HG03095 (cell line): ENCODE data around the gene ACSF2.
"Not testable (repeated sequence)": the region's sequence is repeated elsewhere in the genome, so short reads cannot be mapped to it uniquely, and the experiment has no call there.

Experiments used
- ATAC-seq: cut with Tn5 transposase; IDR thresholded peaks from one replicate; pipeline ENCODE4 v1.9.1; 2021; ENCODE audit warnings: moderate library complexity; ENCODE audit not compliant: unreplicated experiment

Gene ACSF2

GRCh38 chr17:50461550-50462132 is 35.6 kb downstream of the ACSF2 start:
- ATAC-seq = no peak

DNA sequence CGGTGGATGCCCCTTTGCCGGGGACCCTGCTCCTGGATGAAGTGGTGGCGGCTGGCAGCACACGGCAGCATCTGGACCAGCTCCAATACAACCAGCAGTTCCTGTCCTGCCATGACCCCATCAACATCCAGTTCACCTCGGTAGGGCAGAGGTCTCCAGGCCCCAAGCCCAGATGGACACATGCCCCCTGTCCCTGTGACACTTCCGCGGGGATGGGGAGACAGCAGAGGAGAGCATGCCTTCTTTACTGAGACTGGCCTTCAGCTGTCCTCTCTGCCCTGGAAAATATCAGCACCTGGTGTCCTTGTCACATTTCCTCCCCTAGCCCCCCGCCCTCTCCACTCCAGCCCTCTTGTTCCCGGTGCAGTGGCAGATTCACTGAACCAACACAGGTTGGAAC is 36.4 kb downstream of the ACSF2 start:
- ATAC-seq = no peak

DNA sequence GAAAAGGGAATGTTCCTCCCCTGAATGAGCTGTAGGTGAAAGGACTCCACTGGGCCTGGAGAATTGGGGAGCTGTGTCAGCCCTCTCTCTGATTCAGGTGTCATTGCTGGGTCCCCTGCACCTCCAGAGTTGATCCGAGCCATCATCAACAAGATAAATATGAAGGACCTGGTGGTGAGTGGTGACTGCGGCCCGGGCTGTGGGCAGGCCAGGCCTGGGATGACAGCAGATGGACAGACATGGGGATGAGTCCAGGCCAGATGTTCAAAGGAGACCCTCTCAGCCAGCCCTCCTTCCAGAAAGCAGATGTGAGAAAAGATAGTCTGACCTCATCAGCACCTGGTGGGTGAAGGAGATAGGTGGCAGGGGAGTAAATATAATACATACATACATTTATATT is 38.1 kb downstream of the ACSF2 start:
- ATAC-seq = no peak

DNA sequence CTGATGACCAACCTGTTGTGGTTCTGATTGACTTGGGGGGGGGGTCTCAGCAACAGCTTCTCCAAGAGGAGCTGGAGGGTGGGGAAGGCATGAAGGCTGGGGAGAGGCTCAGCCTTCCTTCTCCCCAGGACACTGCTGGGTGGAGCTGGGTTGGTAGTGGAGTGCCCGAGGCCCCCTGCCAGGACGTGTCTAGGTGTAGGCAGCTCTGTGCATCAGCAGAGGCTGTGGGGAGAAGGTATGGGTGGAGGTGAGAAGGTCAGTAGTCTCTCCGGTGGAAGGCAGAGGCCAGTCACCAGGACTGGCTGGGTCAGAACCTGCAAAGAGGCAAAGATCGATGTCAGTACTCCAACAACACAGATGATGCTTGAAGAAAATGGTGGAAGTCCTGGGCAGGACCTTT is 38.7 kb downstream of the ACSF2 start:
- no peak for ATAC-seq

DNA sequence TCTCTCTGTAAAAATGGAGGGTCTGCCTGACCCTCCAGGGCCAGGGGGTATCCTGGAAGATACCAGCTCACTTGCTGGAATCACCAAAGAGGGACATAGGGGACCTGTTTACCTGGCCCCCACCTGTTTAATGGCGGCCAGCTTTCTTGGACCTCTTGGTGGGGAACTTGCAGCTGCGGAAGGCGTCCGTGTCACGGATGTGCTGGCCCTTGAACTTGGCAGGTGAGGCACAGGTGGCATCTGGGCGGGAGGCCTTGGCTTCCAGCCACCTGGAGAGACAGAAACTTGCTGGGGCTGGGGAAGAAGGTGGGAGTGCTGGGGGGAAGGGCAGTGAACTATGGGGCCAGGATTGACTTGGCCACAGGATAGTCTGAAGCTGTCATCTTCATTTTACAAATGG is 39.2 kb downstream of the ACSF2 start:
- no peak for ATAC-seq

GRCh38 chr17:50465635-50466034 is 39.6 kb downstream of the ACSF2 start:
- ATAC-seq = no peak

- ATAC-seq = no peak
Observed at GRCh38 chr17:50466371-50467113, 40.5 kb downstream of the ACSF2 start.

DNA sequence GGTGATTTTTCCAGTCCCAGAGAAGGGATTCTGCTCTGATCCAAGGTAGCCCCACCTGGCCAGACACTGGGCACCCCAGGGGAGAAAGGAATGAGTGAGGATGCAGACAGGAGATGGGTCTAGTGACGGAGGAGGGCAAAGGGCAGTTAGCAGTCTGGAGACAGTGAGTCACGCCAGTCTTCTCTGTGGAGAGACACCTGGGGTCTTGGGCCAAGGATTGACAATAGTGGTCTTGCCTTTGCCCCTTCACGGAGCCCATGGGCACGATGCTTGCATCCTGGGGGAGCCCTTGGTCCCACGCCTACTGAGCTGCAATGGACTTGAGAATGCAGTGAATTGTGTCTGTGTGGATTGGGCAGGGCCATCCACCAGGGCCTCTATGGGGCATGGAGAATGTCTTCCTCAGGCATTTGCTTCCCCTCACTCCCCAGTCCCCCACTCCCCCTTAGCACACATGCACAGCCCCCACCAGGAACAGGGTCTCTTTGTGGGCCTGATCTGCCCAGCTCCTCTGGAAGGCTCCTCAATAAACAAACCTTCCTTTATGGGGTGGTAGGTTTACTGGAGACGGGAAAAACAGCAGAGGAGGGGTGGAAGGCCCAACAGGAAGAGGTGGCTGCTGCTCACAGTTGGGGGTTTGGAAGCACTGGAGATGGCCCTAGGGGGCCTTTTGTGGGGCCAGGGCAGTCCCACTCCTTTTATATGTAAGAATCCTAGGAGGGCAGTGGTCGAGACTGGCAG is 41.3 kb downstream of the ACSF2 start:
- ATAC-seq = no peak

- ATAC-seq = no peak
Observed at GRCh38 chr17:50467855-50468303, 41.9 kb downstream of the ACSF2 start.

DNA sequence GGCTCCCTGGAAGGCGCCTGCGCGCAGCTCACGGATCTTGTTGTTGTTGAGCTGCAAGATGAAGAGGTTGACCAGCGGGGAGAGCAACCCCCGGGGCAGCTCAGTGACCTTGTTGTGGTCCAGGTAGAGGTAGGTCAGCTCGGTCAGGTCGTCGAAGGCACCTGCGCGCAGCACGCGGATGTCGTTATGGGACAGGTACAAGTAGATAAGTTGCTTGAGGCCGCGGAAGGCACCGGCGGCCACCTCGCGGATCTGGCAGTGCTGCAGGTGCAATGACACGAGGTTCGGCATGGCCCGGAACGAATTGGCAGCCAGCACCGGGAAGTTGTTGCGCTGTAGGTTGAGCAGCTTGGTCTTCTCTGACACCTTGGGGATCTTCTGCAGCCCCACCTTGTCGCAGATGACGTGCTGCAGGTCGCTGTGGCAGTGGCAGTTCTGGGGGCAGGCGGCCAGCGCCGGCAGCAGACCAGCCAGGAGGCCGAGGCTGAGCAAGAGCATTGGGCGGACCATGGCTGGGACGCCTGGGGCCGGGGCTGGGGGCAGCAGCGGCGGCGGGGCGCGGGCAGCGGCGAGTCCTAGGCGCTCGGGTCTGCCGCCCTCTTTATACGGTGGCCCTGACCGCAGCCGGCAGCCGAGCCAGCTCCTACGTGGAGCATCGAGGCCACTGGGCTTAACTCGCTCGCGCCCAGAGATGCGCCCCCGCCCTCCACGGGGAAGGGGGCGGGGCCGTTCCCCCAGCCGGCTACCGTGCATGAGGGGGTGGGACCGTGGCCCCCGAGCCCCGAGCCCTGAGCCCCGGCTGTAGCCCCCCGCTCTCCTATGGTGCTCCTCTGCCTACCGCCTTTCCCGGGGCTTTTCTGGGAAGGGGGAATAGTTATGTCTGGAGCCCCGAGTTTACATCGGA is 42.5 kb downstream of the ACSF2 start, which contains the start of gene CHAD:
Gene CHAD, minus strand, starts transcription at position 577 of the 904 bp plus-strand sequence. Its CDS starts 67 bp downstream, at position 510.
- no peak for ATAC-seq

- ATAC-seq = no peak
Observed at GRCh38 chr17:50469208-50469605, 43.2 kb downstream of the ACSF2 start.

DNA sequence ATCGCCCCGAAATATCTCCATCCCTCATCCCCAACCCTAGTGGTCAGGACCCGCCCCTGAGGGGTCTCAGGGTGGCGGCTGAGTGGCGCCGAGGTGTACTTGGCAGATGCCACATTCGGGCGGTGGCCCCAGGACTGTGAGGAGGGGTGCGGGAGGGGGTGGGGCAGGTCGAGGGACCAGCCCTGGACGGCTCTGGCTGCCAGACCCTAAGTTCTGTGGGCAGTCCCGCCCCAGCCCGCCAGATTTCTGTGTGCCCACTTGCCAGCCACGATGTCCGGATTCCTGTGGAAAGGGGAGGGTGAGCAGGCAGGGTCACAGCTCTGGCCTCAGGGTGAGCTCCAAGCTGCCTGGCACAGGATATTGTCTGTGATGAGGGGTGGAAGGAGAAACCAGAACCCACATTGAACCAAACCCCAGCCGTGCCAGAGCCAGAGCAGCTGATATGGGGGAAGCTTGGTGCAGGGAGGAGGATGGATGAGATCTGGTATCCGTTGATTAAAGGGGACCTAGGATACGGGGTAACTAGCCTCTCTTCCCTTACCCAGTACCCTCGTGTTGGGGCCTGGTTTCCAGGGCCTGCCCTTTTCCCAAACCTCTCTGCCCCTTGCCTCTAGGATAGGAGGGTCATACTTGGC is 43.8 kb downstream of the ACSF2 start:
- ATAC-seq = no peak

- ATAC-seq = no peak
Observed at GRCh38 chr17:50470426-50470825, 44.4 kb downstream of the ACSF2 start.

GRCh38 chr17:50471009-50471905 is 45.2 kb downstream of the ACSF2 start:
- no peak for ATAC-seq

GRCh38 chr17:50472286-50472685 is 46.3 kb downstream of the ACSF2 start:
- no peak for ATAC-seq

DNA sequence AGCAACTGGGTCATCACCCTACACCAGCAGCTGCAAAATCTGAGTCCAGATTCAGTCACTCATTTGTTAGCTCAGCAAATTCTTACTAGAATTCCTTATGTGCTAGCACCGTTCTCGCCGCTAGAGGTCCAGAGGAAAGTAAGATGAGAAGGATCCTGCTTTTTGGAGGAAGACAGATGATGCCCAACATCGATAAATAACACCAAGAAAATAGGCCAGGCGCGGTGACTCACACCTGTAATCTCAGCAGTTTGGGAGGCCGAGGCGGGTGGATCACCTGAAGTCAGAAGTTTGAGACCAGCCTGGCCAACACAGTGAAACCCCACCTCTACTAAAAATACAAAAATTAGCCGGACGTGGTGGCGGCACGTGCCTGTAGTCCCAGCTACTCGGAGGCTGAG is 46.7 kb downstream of the ACSF2 start:
- not testable (repeated sequence) for ATAC-seq

GRCh38 chr17:50473901-50474300 is 47.9 kb downstream of the ACSF2 start:
- no peak for ATAC-seq

DNA sequence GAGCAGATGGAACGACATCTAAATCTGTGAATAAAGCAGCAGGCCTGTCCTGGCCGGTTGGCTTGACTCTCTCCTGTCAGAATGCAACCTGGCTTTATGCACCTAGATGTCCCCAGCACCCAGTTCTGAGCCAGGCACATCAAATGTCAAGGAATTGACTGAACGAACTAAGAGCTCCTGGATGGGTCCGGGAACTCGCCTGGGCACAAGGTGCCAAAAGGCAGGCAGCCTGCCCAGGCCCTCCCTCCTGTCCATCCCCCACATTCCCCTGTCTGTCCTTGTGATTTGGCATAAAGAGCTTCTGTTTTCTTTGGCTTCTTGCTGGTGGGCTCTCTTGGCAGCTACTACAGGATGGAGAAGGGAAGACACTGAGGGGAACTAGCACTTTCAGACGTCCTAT is 48.5 kb downstream of the ACSF2 start:
- ATAC-seq = no peak

DNA sequence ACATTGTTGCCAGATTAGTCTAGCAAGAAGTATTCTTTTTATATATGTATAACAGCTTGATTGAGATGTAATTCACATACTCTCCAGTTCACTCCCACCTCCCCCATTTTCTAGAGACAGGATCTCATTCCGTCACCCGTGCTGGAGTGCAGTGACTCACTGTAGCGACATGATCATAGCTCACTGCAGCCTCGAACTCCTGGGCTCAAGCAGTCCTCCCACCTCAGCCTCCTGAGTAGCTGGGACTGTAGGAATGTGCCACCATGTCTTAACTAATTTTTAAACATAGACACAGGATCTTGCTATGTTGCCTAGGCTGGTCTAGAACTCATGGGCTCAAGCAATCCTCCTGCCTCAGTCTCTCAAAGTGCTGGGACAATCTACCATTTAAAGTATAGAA is 49.3 kb downstream of the ACSF2 start:
- ATAC-seq = no peak
